ENCODE data around the gene SMPDL3A.

DNA sequence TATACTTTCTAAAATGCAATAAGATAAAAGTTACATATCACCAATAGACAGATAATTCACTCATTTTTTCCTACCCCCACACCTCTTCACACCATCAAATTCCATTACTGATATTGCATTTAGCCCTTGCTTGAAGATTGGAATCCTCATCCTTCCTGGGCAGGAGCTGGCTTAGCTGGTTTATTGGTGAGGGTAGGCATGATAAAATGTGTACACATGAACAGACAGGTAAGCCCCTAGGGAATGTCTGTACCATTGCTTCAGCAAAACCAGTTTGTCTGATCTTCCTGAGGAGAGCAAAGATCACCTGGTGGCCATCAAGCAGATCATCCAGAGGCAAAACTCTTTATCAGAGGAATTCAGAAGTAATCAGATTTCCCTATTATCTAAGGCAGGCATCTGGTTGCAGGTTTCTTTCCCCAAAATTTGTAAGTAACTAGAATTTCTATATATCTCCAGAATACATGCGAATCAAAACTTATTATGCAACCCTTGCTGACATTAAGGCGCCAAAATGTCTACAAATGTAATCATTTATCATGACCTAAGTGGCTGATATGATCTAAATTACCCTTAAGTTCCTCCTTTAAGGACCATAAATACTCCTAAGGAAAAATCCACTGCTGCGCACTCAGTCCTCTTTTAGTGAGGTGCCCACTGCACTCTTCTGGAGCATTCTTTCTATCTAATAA, 16.2 kb upstream of the SMPDL3A start:
- TF ChIP-seq TAF1 (IDR thresholded peaks at IDR 0.05; ENCODE audit: low read depth, low read length) (no peak), SPI1 (IDR thresholded peaks at IDR 0.05; ENCODE audit: low read depth, low read length) (no peak), POLR2AphosphoS5 (IDR thresholded peaks at IDR 0.05; ENCODE audit: low read depth, low read length) (no peak), POLR2A (IDR thresholded peaks at IDR 0.05; ENCODE audit: low read depth, low read length) (no peak), POU2F2 (IDR thresholded peaks at IDR 0.05; ENCODE audit: low read depth, low read length) (no peak)
